Activated T-cell treated with anti-CD3 and anti-CD28 coated beads, Interleukin-2, amount 50 U/mL, for 1 hour (primary cell): ENCODE results near the gene NDOR1.
"Not testable (repeated sequence)": the region's sequence is repeated elsewhere in the genome, so short reads cannot be mapped to it uniquely, and the experiment has no call there.

Experiments
- DNase-seq: peaks from one replicate; pipeline ENCODE4 v3.0.0-alpha.2; 2020

NDOR1 gene

DNA sequence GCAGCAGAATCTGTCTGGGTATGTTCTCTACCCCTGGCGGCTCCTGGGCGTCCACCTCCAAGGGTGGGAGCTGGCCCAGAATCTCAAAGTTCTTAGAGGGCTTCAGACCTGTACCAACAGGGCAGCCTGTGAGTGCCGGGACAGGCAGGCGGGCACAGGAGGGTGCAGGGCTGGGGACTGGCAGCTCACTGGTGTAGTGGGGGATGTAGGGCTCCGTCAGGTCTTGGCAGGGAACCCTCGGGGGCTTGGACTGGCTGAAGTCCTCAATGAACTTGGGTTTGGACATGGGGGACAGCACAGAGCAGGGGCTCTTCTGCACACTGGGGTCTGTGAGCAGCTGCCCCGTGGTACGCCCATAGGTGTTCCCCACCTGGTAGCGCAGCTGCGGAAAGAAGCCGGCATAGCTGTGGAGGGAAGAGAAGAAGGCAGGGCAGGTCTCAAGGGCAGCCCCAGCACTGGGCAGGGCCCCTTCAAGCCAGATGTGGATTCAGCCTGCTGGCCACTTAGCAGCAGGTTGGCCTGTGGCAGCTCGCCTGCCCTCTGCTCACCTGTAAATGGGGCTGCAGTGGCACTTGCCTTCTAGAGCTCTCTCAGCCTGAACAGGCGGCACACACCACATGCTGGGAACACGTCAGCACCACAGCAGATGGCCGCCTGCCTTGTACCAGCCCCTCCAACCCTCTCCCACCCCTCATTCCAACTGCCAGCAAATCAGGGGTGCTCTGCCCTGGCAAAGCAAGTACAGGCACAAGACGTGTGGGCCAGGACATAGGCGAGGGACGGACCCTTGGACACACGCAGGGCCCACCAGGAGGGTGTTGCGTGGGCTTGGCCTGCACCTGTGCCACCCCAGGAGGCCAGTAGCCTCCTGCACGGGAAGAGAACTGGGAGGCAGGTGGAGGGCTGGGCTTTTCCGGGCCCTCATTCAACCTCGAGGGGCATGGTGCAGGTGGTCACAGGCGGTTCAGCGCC is 40.2 kb downstream of the NDOR1 start:
- DNase-seq = no peak

DNA sequence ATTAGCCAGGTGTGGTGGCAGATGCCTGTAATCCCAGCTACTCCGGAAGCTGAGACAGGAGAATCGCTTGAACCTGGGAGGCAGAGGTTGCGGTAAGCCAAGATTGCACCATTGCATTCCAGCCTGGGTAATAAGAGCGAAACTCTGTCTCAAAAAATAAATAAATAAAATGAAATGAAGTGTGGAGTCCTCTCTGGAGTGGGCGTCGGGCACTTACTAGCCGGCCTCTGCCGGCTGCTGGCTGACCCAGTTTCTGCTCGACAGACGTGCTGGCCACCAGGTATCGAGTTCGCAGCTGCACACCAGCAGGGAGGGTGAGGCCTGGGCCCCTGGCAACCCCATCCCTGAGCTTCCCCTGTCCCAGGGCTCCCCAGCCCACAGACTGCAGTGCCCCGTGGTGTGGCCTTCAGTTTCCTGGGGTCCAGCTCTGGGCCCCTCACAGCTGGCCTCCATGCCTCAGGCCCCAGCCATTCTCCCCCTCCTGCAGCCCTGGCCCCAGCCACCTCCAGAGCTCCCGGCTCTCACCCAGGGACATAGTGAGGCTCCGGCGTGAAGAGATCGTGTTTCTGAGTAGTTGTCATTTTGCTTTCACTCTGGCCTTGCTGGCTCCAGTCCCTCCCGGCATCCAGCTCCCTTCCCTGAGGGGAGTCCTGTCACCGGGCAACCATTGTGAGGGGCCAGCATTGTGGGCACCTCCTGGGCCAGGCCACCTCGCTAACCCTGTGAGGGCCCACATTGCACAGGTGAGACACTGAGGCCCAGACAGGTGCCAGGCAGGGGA is 41.8 kb downstream of the NDOR1 start:
- no peak for DNase-seq

DNA sequence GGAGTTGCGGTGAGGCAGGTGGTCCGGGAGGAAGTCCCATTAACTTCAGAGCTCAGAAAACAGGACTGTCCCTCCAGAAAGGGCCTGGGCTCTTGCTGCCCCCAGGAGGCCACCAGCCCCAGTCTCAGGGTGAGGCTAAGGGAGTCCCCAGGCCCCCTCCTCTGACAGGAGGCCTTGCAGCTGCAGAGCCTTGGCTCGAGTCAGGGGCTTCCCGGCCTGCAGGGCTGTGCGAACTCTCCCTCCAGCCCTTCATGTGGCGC is 42.3 kb downstream of the NDOR1 start:
- no peak for DNase-seq

DNA sequence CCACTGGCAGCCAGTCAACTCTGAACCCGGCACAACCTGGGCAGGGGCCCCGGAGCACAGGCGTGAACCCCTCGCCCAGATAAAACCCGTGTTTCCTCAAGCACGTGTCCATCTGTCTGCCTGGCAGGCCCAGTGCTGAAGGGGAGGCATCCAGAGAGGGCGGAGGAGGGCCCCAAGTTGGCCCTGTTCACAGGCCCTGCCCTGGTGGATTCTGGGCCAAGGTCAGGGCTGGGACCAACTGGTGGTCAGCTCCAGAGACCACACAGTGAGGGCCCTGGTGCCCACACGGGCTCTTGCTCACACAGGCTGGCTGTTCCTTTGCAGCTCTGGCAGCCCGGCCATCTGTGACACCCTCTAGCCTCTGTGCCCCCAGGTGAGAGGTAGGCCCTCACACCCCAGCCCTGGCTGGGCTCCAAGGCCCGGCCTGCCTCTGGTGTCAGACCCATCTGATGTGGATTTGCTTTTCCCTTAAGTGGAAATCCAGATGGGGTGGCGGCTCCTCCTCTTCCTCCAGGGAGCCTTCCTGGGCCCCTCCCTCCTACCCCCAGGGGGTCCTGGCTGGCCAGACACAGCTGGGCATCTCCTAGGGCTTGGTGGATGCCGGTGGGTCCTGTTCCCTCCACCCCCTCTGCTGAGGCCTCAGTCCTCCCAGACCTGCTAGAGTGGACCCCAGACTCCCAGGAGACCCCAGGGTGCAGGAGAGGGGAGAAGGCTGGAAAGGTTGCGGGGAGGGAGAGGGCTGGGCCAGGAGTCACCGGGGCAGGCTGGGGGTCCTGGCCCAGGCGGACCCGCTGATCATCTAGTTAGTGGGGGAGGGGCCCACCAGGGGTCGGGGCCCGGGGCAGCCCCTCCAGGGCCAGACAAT is 45.1 kb downstream of the NDOR1 start:
- DNase-seq = no peak

DNA sequence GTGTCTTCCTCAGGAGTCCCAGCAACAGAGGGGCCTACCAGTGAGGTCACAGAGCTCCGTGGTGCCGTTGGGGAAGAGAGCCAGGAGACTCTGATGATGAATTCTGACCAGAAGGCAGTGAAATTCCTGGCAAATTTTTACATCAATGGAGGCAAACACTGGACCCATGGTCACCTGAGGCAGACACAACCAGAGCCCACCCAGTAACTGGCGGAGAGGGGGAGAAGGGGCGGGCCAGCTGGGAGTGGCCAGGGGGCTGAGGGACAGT is 45.6 kb downstream of the NDOR1 start, which contains the start of gene STPG3:
Gene STPG3 (plus strand): TSS at position 93 of the 268 bp plus-strand sequence. CDS start 1 bp downstream, at position 94.
- DNase-seq = no peak

DNA sequence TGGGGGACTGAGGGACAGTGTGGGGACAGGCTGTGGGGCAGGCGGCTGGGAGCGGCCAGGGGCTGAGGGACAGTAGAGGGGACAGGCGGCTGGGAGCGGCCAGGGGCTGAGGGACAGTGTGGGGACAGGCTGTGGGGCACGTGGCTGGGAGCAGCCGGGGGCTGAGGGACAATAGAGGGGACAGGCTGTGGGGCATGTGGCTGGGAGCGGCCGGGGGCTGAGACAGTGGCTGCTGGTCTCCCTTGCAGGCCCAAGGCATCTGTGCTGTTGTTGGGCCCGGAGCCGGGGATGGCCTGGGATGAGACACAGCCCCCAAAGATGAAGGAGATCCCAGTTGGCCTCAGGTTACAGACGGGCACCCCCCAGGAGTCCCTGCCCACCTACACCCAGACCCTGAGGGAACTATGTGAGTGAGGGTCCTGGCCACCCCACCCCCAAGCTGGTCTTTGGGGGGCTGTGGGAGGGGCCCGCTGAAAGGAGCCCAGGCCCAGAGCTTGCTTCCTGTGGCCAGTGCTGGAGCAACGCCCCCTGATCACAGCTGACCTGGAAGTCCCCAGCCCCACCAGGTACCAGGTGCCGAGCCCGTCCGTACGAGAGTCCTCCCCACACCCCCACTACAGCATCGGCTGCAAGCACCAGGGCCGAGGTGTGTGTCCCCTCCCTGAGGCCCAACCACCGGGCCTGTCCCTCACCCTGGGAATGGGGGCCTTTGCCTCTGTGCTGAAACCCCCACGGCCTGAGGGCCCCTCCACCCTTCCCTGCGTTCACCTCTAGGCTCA is 46.2 kb downstream of the NDOR1 start:
- DNase-seq = no peak

DNA sequence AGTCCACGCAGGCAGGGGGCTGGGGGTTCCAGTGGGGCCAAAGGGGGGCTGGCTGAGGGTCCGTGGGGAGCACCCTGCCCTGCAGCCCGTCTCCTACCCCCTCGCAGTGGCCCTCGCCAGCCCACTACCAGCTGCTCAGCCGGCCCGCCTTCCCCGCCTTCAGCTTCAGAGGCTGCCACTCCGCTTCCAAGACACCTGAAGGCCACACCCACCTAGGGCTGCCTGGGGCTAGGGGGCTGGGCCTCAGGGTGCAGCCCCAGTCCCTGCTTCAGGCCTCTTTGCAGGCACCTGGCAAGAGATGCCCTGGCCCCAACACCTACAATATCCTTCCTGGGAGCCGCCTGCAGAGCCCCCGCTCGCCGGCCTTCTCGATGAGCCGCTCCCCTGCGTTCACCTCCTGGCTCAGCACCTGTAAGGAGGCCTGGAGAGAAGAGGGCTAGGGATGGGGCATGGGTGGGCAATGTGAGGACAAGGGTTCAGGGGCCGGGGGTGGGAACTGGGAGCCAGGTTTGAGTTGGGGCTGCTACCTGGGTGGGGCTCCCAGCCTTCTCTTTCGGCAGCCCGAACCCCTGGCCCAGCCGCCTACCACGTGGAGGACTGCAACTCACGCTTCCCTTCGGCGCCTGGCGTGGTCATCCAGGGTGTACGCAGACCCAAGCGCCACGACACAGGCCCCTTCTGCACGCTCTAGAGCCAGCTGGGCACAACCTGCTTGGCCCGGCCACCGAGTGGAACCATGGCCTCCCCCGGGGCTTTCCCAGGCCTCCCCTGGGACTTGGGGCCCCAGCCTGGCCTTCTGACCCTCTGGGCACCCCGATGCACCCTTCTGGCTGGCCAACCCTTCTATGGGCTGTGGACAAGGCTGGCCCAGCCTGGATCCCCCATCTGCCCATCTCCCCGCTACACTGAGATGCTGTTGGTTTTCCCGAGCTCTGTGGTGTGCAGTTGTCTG is 47.3 kb downstream of the NDOR1 start:
- DNase-seq = no peak

DNA sequence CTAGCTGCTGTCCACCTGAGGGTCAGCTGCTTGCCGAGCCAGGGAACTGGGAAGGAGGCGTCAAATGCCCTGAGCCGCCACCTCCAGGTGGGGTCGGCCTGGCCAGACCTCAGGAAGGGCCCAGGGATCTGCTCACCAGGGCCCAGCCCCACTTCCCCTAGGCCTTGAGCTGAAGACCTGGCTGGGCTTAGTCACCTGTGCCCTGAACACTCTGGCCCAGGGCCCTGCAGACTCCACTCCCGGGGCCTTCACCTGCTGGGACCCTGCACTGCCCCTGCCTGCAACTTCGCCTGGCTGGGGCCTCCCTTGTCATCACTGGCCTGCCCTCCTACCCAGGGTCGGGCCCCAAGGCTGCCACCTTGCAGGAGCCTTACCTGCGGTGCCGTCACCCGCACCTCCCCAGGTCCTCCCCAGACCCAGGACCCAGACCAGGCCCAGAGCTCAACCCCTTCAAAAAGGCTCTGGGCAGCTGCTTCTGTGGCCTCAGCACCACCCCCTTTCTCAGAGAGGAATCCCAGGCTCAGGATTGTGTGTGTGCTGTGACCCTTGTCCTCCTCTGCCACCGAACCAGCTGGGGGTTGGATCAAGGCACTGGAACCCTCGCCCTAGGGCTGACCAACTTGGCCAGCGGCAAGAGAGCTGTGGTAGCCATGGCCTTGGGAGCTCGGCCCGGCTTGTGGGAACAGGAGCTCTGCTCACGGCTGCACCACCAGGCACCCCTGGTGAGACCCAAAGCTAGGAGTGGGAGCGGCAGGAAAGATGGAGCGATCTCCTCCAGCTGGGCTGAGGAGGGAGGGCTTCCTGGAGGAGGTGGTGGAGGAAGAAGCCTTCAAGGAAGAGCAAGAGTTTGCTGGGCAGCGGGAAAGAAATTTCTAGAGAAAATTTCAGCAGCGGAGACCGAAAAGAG is 48.5 kb downstream of the NDOR1 start:
- DNase-seq = no peak

DNA sequence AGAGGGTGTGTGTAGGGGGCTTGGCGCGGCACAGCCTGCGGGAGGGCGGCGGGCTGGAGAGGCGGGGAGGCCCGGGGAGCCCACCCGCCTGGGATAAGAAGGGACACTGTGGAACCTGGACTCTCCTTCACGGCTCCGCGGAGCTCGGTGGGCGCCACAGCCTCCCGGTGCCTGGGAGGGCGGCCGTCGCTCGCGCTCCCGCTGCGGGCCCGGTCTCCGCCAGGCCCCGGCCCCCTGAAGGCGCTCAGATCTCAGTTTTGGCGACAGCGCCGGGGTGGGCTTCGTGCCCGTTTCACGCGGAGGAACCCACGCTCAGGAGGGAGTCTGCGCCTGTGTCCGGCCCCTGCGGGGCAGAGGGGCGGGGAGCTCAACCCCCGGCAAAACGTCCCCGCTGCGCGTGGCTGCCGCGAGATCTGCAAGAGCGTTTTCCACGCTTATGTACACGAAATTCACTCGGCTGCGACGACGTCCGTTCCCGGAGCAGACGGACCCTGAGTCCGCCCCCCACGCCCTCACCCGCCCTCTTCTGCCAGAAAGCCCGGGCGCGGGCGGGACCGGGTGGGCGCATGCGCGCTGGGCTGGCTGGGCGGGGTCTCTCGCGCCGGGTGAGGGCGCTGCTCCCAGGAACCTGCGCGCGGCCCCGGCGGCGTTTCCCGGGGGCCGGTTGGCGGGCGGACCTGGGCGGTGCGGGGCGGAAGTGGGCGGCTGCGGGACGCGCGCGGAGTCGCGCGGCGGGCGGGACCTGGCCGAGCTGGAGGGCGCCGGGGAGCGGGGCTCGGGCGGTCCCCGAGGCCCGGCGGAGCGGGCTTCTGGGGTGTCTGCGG is 49.3 kb downstream of the NDOR1 start, which contains the start of gene NELFB:
Gene NELFB (plus strand): TSS at position 704 of the 824 bp plus-strand sequence.
- DNase-seq = peak; percentile 99

DNA sequence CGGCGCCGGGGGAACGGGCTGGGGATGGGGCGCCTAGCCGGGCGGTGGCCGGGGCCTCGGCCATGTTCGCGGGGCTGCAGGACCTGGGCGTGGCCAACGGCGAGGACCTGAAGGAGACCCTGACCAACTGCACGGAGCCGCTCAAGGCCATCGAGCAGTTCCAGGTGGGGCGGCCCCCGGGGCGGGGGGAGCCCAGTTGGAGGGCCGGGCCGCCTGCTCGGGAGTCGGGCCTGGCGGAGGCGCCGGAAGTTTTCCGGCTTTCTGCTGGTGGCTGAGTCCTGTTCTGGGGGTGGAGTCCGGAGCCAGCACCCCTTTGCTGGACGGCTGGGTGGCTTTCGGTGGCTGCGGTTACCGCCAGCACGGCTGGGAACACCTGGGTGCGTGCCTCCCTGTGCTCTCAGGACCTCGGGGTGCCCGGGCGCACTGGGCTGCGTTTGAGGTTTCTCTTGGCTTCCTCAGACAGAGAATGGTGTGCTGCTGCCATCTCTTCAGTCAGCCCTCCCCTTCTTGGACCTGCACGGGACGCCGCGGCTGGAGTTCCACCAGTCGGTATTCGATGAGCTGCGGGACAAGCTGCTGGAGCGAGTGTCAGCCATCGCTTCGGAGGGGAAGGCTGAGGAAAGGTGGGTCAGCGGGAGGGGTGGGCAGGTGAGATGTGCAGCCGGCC is 50.1 kb downstream of the NDOR1 start:
- DNase-seq = no peak

DNA sequence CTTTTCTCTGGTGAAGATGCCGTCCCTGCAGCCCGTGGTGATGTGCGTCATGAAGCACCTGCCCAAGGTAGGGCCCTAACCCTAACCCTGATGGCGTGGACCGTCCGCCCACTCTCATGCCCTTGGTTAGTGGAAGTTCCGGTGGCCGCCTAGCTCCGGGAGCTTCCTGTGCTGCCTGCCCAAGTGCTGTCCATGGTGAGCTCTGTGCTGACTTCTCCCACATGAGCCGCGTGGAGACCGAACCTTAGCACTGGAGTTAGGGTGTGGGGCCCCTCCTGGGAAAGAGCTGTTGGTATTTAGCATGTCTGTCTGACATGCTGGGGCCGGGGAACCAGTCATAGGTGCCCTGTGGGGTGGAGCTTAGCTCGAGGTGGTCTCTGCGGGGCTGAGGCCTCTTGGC is 50.9 kb downstream of the NDOR1 start:
- no peak for DNase-seq

DNA sequence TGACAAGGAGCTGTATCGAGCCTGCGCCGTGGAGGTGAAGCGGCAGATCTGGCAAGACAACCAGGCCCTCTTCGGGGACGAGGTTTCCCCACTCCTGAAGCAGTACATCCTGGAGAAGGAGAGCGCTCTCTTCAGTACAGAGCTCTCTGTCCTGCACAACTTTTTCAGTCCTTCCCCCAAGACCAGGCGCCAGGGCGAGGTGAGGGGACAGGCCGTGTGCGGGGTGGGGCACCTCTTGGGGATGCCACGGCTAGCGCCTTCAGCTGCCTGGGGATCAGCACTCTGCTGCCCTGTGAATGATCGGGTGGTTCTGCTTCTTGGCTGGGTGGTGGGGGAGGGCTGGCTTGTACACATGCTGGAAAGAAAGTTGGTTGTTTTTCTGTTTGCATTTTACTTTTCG is 51.4 kb downstream of the NDOR1 start:
- DNase-seq = no peak

DNA sequence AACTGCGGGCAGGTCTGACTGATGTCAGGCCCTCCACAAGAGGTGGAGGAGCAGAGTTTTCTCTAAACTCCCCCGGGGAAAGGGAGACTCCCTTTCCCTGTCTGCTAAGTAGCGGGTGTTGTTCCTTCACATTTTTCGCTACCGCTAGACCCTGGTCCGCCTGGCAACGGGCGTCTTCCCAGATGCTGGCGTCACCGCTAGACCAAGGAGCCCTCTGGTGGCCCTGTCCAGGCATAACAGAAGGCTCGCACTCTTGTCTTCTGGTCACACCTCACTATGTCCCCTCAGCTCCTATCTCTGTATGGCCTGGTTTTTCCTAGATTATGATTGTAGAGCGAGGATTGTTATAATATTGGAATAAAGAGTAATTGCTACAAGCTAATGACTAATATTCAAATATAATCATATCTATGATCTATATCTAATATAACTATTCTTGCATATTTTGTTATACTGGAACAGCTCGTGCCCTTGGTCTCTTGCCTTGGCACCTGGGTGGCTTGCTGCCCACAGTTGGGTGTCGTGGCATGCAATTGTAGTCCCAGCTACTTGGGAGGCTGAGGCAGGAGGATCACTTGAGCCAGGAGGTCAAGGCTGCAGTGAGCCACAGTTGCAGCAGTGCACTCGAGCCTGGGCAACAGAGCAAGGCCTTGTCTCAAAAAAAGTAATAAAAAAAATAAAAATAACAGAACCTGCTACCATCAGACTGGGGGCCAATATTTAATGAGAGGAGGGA is 56.8 kb downstream of the NDOR1 start:
- not testable (repeated sequence) for DNase-seq

DNA sequence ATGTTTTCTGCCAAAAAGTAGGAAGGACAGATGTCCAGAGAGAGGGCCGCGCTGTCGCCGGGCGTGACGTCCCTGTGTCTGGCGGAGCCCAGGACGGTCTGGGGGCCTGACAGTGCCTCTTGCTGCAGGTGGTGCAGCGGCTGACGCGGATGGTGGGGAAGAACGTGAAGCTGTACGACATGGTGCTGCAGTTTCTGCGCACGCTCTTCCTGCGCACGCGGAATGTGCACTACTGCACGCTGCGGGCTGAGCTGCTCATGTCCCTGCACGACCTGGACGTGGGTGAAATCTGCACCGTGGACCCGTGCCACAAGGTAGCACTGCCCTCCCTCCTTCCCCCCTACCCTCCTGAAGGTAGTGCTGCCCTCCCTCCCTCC is 57.4 kb downstream of the NDOR1 start:
- no peak for DNase-seq

DNA sequence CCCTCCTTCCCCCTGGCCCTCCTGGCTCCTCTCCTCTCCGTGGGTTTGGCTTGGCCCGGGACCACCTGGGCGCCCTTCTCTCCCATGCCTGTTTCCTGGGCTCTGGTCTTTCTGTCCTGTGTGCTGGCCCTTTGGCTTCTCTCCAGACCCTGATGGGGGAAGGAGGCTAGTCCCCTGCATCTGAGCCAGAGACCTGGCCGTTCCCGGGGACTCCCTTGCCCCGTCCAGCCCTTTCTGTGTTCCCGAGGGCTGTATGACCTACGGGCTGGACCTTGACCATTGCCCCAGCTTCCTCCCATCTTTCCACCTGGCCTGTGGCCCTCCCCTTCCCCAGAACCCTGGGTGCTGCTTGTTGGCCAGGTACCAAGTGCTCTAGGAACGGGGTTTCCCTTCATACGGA is 58.0 kb downstream of the NDOR1 start:
- DNase-seq = no peak

DNA sequence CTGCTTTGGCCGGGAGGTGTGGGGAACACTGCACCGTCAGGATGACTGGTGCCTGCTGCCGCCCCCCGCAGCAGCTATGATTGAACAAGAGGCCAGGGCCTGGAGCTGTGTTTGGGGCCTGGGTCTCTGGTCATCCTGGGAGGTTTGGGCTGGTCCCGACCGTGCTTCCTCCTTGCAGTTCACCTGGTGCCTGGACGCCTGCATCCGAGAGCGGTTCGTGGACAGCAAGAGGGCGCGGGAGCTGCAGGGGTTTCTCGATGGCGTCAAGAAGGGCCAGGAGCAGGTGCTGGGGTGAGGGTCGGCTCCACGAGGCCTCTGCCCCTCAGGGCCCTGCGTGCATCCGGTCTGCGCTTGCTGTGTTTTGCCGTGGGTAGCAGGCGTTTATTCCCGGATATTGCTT is 58.6 kb downstream of the NDOR1 start:
- no peak for DNase-seq

DNA sequence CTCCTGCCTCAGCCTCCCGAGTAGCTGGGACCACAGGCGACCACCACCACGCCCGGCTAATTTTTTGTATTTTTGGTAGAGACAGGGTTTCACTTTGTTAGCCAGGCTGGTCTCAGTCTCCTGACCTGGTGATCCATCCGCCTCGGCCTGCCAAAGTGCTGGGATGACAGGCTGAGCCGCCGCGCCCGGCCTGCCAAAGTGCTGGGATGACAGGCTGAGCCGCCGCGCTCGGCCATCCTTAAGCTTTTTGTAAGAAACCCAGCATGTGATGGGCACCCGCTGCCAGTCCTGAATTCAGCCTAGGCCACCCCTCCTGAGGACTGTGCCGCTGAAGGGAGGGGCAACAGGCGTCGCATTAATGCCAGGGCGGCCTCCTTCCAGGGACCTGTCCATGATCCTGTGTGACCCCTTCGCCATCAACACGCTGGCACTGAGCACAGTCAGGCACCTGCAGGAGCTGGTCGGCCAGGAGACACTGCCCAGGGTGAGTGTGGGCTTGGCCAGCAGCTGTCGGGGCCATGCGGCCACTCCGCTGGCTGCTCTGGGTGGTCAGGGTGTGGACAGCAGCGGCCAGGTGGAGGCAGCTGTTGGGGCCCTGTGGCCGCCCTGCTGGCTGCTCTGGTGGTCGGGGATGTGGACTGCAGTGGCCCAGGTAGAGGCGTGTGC is 60.1 kb downstream of the NDOR1 start:
- DNase-seq = no peak

DNA sequence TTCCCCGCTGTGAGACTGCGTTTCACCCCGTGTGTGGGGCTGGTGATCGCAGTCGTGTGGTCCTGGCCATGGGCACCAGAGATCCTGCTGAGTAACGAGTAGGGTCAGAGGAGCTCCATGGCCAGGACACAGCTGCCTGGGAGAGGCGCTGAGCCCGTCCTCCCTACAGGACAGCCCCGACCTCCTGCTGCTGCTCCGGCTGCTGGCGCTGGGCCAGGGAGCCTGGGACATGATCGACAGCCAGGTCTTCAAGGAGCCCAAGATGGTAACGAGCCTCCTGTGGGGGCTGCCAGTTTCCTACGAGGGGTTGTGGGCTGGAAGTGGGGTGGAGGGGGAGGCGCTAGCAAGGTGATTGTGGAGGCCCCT is 60.6 kb downstream of the NDOR1 start:
- no peak for DNase-seq
